HAP-1 (cell line): ENCODE results near the gene ARVCF.

Experiments
- DNase-seq, 2 experiments: peaks; one replicate each; pipeline ENCODE4 v3.0.0-alpha.2; 2016 to 2020; ENCODE audit warnings: low spot score in 2 of 2
- H3K27me3 ChIP-seq: fragments of 250-450 bp; sonication (Bioruptor Pico); 2 replicates; pipeline ENCODE4 v1.5.1; 2020; ENCODE audit warnings: low read depth, mild to moderate bottlenecking, moderate library complexity
- H3K36me3 ChIP-seq: fragments of 250-450 bp; sonication (Bioruptor Pico); replicated peaks from 2 replicates; pipeline ENCODE4 v1.5.1; 2020; ENCODE audit warnings: mild to moderate bottlenecking
- H3K4me1 ChIP-seq: fragments of 250-450 bp; sonication (Bioruptor Pico); 2 replicates; pipeline ENCODE4 v1.5.1; 2020; ENCODE audit warnings: mild to moderate bottlenecking
- H3K4me3 ChIP-seq: fragments of 250-450 bp; sonication (Bioruptor Pico); 2 replicates; pipeline ENCODE4 v1.5.1; 2020; ENCODE audit warnings: mild to moderate bottlenecking, moderate library complexity
- H3K9me3 ChIP-seq: fragments of 250-450 bp; sonication (Bioruptor Pico); 2 replicates; pipeline ENCODE4 v1.5.1; 2020; ENCODE audit warnings: mild to moderate bottlenecking, moderate library complexity
- in situ Hi-C: fragments of 300-500 bp; cut with MboI; formaldehyde crosslinking; loops from 3 replicates; pipeline ENCODE4 v1.14.3; 2020; ENCODE audit warnings: low sequenced_read_pairs, inconsistent platforms, mixed read lengths

ARVCF gene

GRCh38 chr22:20043057-20043996 is 26.7 kb upstream of the ARVCF start:
- in situ Hi-C loops = no loop called here
- no peak overlapping the region for H3K4me3 ChIP-seq
- H3K4me1 ChIP-seq = no peaks in the 10 kb centered on the region
- no peak for DNase-seq
- peaks cover 9% of the 10 kb centered on the region for H3K36me3 ChIP-seq
- no peaks in the 10 kb centered on the region for H3K27me3 ChIP-seq
- H3K9me3 ChIP-seq = no peaks in the 10 kb centered on the region

DNA sequence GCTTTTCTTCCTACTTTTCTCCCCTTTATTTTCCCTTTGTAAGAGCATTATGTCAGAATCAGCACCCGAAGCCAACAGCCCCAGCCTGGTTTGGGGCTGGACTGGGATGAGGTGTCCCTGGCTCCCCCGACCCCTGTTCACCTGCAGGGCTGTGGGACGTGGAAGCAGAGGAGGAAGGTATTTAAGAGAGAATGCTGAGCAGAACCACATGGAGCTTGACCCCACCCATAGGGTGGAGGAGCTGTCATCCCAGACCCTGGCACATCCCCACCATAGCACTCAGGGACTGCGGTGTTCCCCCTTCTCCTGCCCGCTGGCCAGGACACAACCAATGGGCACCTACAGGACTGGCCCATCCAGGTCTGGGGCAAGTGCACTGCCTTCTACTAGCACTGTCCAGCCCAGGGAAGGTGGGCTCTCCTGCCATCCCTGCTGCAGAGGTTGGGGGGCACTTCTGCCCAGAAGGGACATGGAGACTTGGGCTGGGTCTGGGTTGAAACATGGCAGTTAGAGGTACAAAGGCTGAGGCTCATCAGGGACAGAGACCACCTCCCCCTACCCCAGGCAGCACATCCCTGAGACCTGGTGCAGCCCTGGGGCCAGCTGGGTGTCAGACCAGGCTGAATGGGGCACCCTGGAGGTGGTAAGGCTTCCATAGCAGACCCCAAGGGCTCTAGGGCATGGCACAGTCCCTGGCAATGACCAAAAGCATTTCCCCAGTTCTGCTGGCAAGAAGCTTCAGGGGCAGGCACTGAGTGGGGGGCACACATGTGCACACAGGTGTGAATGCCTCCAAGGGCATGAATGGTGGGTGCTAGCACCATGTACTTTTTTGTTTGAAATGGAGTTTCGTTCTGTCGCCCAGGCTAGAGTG is 23.9 kb upstream of the ARVCF start:
- H3K36me3 ChIP-seq = peaks cover 5% of the 10 kb centered on the region
- no peaks in the 10 kb centered on the region for H3K27me3 ChIP-seq
- DNase-seq = no peak
- H3K4me3 ChIP-seq = no peak overlapping the region
- H3K4me1 ChIP-seq = no peaks in the 10 kb centered on the region
- in situ Hi-C loops = no loop called here
- H3K9me3 ChIP-seq = no peaks in the 10 kb centered on the region

- Histone ChIP-seq H3K4me1 (no peaks in the 10 kb centered on the region), H3K27me3 (no peaks in the 10 kb centered on the region), H3K9me3 (no peaks in the 10 kb centered on the region), H3K4me3 (no peak overlapping the region), H3K36me3 (peaks cover 5% of the 10 kb centered on the region)
- DNase-seq = no peak
- in situ Hi-C loops = no loop called here
Measured at GRCh38 chr22:20039683-20040325, 23.2 kb upstream of the ARVCF start.

GRCh38 chr22:20038574-20038973 is 22.0 kb upstream of the ARVCF start:
- Histone ChIP-seq H3K4me1 (no peaks in the 10 kb centered on the region), H3K9me3 (no peaks in the 10 kb centered on the region), H3K36me3 (peaks cover 5% of the 10 kb centered on the region), H3K27me3 (no peaks in the 10 kb centered on the region), H3K4me3 (no peak overlapping the region)
- DNase-seq = no peak
- in situ Hi-C loops = no loop called here

GRCh38 chr22:20037419-20037818 is 20.8 kb upstream of the ARVCF start:
- DNase-seq = no peak
- no peak overlapping the region for H3K4me3 ChIP-seq
- no peaks in the 10 kb centered on the region for H3K9me3 ChIP-seq
- in situ Hi-C loops = no loop called here
- H3K27me3 ChIP-seq = no peaks in the 10 kb centered on the region
- H3K36me3 ChIP-seq = no peaks in the 10 kb centered on the region
- no peaks in the 10 kb centered on the region for H3K4me1 ChIP-seq

DNA sequence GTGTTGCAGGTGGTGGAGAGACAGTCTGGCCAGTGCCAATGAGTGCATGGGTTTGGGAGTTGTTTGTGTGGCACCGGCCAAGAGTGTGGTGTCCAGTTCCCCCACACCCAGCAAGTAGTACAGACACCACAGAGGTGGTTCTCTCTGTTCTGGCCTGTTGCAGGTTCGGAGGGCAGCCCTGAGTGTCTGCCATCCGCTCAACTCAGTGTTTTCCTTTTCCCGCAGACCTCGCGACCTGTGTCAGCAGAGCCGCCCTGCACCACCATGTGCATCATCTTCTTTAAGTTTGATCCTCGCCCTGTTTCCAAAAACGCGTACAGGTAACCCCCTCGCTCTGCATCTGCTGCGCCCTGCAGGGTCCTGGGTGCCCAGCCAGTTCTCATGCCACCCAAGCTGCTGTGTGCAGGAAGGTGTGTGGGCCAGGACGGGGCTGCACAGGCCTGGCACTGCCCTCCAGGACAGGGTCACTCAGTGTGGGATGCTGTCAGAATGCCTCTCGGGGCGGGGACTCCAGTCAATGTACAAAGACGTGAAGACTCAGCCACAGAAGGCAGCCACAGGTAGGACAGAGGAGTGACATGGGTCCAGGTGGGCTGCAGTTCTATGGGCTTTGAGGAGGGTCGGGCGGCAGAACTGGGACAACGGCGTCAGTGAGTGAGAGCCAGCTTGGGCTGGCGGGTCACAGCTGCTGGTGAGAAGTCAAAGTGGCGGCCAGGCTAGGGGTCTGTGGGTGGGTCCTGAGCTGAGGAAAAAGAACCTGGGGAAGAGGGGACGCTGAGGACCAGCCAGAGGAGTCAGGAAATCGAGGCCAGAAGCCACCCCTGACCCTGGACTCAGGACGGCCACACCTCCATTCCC is 20.1 kb upstream of the ARVCF start:
- no peaks in the 10 kb centered on the region for H3K9me3 ChIP-seq
- no peak overlapping the region for H3K4me3 ChIP-seq
- H3K27me3 ChIP-seq = no peaks in the 10 kb centered on the region
- no peaks in the 10 kb centered on the region for H3K36me3 ChIP-seq
- in situ Hi-C loops = no loop called here
- no peak for DNase-seq
- no peaks in the 10 kb centered on the region for H3K4me1 ChIP-seq

DNA sequence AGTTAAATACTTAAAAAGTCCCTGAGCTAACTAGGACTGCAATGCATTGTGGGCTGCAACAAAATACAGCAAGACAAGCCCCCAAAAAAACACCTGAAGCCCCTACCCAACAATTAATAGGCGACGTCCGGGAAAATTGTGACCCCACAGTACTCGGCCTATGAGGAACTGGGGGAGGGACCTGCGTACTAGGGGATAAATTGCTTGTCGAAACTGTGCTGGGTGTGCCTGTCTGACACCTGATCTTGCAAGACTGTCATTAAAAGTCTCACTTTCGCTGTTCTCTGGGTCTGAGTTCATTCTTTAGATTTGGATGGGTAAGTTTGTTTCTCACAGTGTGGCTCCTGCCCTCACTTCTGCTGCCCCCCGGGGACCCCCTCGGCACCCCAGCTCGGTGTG is 19.5 kb upstream of the ARVCF start:
- Histone ChIP-seq H3K4me3 (no peak overlapping the region), H3K27me3 (no peaks in the 10 kb centered on the region), H3K36me3 (no peaks in the 10 kb centered on the region), H3K4me1 (no peaks in the 10 kb centered on the region), H3K9me3 (no peaks in the 10 kb centered on the region)
- DNase-seq = no peak
- in situ Hi-C loops = no loop called here

DNA sequence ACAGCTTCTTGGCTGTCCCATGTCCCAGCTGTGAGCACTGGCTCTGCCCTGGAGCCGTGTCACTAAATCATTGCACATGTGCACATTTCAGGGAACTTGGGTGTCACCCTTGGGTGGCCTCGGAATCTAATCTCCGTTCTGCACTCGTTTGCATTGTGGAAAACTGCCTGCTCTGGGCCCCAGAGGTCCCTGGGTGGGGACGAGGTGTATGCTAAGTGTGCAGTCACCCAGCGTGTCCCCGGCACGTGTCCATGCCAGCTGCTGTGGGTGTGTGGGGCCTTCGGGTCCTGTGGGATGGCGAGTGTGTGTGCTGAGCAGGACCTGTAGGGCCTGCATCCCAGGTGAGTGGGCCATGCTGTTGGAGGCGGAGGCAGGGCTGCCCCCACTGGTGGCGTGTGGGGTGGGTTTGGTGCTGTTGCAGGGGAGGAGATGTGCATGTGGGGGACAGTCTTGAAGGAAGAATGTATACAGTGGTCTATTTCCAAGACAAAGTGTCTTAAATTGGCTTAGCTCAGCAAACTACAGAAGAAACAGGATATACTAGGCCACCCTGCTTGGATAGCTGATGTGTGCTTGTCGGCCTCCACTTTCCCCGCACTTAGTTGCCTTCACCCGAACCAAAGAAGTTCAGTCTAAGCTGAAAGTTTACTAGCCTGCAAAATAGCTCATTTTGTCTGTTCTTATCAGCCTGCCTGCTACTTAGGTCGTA is 18.9 kb upstream of the ARVCF start:
- no peaks in the 10 kb centered on the region for H3K4me1 ChIP-seq
- no peaks in the 10 kb centered on the region for H3K36me3 ChIP-seq
- H3K27me3 ChIP-seq = no peaks in the 10 kb centered on the region
- no peaks in the 10 kb centered on the region for H3K9me3 ChIP-seq
- in situ Hi-C loops = no loop called here
- DNase-seq = no peak
- no peak overlapping the region for H3K4me3 ChIP-seq

DNA sequence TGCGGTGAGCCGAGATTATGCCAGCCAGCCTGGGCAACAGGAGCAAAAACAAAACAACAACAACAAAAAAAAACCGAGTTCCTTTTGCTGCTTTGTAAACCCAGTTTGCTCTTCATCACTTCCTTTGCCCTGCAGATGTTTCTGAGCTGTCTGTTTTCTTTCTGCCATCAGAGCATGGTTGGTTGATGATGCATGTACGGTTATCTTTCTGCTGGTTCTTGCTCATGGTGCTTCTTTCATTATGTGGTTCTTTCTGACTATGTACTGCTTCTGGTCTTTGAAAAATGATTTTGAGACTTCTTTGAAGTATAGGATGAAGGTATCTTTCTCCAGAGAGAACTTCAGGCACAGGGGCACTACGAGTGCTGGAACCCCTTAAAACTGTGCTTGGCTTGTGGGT is 17.5 kb upstream of the ARVCF start:
- in situ Hi-C loops = no loop called here
- Histone ChIP-seq H3K4me1 (no peaks in the 10 kb centered on the region), H3K9me3 (no peaks in the 10 kb centered on the region), H3K36me3 (no peaks in the 10 kb centered on the region), H3K4me3 (no peak overlapping the region), H3K27me3 (no peaks in the 10 kb centered on the region)
- no peak for DNase-seq

GRCh38 chr22:20033045-20033706 is 16.6 kb upstream of the ARVCF start:
- H3K36me3 ChIP-seq = no peaks in the 10 kb centered on the region
- H3K9me3 ChIP-seq = no peaks in the 10 kb centered on the region
- DNase-seq = no peak
- in situ Hi-C loops = no loop called here
- H3K4me1 ChIP-seq = no peaks in the 10 kb centered on the region
- no peak overlapping the region for H3K4me3 ChIP-seq
- no peaks in the 10 kb centered on the region for H3K27me3 ChIP-seq

GRCh38 chr22:20032407-20032991 is 15.9 kb upstream of the ARVCF start:
- H3K27me3 ChIP-seq = no peaks in the 10 kb centered on the region
- no peak overlapping the region for H3K4me3 ChIP-seq
- no peaks in the 10 kb centered on the region for H3K36me3 ChIP-seq
- no peaks in the 10 kb centered on the region for H3K4me1 ChIP-seq
- DNase-seq = no peak
- H3K9me3 ChIP-seq = no peaks in the 10 kb centered on the region
- in situ Hi-C loops = no loop called here

DNA sequence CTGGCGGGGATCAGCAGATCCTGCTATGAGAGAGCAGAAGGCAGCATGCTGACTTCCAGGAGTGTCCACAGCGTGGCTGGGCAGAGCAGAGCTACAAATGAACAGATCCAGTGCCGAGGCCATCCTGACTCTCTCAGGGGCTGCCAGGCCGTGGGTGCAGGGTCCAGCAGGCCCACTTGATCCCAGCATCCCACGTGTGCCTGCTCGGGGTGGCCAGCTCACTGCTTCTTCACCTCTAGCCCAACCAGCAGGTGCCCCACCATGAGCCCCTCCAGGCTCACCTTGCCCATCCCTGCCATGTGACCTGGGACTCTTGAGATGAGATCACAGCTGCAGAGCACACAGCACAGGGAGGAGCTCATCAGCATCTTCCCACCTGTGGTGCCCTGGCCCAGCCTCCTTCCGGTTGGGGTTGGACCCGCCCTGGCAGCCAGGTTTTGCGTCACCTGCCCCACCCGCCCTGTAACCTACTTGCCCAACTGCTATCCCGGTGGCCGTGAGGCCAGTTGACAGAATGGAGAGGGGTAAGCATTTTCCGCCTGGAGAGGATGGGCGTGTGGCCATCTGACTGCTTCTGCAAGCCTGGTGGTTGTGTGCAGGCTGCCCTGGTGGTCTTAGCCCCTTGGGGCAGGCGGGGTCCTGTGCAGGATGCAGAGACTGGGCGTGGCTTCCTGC is 15.2 kb upstream of the ARVCF start:
- Histone ChIP-seq H3K4me1 (no peaks in the 10 kb centered on the region), H3K36me3 (no peaks in the 10 kb centered on the region), H3K27me3 (no peaks in the 10 kb centered on the region), H3K9me3 (no peaks in the 10 kb centered on the region), H3K4me3 (no peak overlapping the region)
- no peak for DNase-seq
- in situ Hi-C loops = no loop called here
